HEK293 (cell line): Measurements from ENCODE around the gene FAM120B.
A peak's percentile ranks its signal among the peaks of the same experiment; 100 is the strongest.

ENCODE experiments used
- CTCF ChIA-PET: fragments of 350-600 bp; formaldehyde crosslinking; extraction: SDS; loops from one replicate; lab custom pipeline; 2021; ENCODE audit warnings: antibody characterized with exemption; lab: Yijun Ruan, JAX
- POLR2A ChIA-PET: fragments of 300-600 bp; formaldehyde crosslinking; extraction: SDS; loops from one replicate; lab custom pipeline; 2020; ENCODE audit warnings: antibody characterized with exemption, inconsistent platforms; lab: Yijun Ruan, JAX
- H3K27ac ChIP-seq: fragments of 200-500 bp; sonication (Bioruptor generic); 2 replicates; pipeline ENCODE4 v1.5.1; 2014; ENCODE audit warnings: low read depth, low read length, control low read depth, inconsistent platforms; ENCODE audit errors: extremely low read depth
- H3K36me3 ChIP-seq, 2 experiments: fragments of 200-500 bp in 1 of 2; sonication (Bioruptor generic) in 1 of 2; 1 replicate in 1 of 2; 2 replicates in 1 of 2; pipeline ENCODE4 v1.5.1; 2014 to 2017; ENCODE audit warnings: inconsistent platforms in 2 of 2, low read length in 2 of 2; ENCODE audit not compliant: control insufficient read depth in 2 of 2, insufficient read depth in 1 of 2
- H3K4me1 ChIP-seq: fragments of 200-500 bp; sonication (Bioruptor generic); 2 replicates; pipeline ENCODE4 v1.5.1; 2014; ENCODE audit warnings: mild to moderate bottlenecking, low read length, inconsistent platforms; ENCODE audit not compliant: control insufficient read depth, insufficient read depth
- H3K4me3 ChIP-seq: 2 replicates; pipeline ENCODE4 v1.5.1; 2011; ENCODE audit warnings: low read depth, mild to moderate bottlenecking, control low read depth, low read length, moderate library complexity
- H3K9me3 ChIP-seq: fragments of 200-500 bp; sonication (Bioruptor generic); 2 replicates; pipeline ENCODE4 v1.5.1; 2014; ENCODE audit warnings: low read depth, low read length, inconsistent platforms; ENCODE audit not compliant: control insufficient read depth, insufficient read depth
- BCL11B ChIP-seq: fragments of 450-650 bp; formaldehyde crosslinking; IDR thresholded peaks from 2 replicates; pipeline ENCODE4 v1.5.1; 2016; ENCODE audit warnings: low read depth, missing biosample characterization, missing genetic modification characterization
- HOXC10 ChIP-seq: sonication (generic); formaldehyde crosslinking; IDR thresholded peaks from 2 replicates; pipeline ENCODE4 v1.8.1; 2023; ENCODE audit warnings: mild to moderate bottlenecking, missing genetic modification reagents
- OSR2 ChIP-seq: fragments of 450-650 bp; formaldehyde crosslinking; IDR thresholded peaks from 2 replicates; pipeline ENCODE4 v1.5.1; 2016; ENCODE audit warnings: missing biosample characterization, missing genetic modification characterization
- ZNF501 ChIP-seq: fragments of 450-650 bp; formaldehyde crosslinking; IDR thresholded peaks from 2 replicates; pipeline ENCODE4 v1.5.1; 2016; ENCODE audit warnings: missing biosample characterization, missing genetic modification characterization
- ZNF514 ChIP-seq: fragments of 450-650 bp; formaldehyde crosslinking; IDR thresholded peaks from 2 replicates; pipeline ENCODE4 v1.5.1; 2016; ENCODE audit warnings: missing biosample characterization, missing genetic modification characterization
- ZNF585B ChIP-seq: fragments of 450-650 bp; formaldehyde crosslinking; IDR thresholded peaks from 2 replicates; pipeline ENCODE4 v1.5.1; 2016; ENCODE audit warnings: missing biosample characterization, missing genetic modification characterization
- ZNF629 ChIP-seq: fragments of 450-650 bp; formaldehyde crosslinking; IDR thresholded peaks from 2 replicates; pipeline ENCODE4 v1.5.1; 2017; ENCODE audit warnings: missing biosample characterization, missing genetic modification characterization
- ZXDB ChIP-seq: fragments of 450-650 bp; formaldehyde crosslinking; IDR thresholded peaks from 2 replicates; pipeline ENCODE4 v1.5.1; 2016; ENCODE audit warnings: missing biosample characterization, missing genetic modification characterization
- TF ChIP-seq, protein P1 (sequence below): fragments of 450-650 bp; formaldehyde crosslinking; IDR thresholded peaks from 2 replicates; pipeline ENCODE4 v1.5.1; 2017; ENCODE audit warnings: missing biosample characterization, mild to moderate bottlenecking, missing genetic modification characterization, moderate library complexity
- TF ChIP-seq, protein P2 (sequence below): fragments of 450-650 bp; formaldehyde crosslinking; IDR thresholded peaks from 2 replicates; pipeline ENCODE4 v1.5.1; 2016; ENCODE audit warnings: missing biosample characterization, missing genetic modification characterization
- TF ChIP-seq, protein P3 (sequence below): fragments of 450-650 bp; formaldehyde crosslinking; IDR thresholded peaks from 2 replicates; pipeline ENCODE4 v1.5.1; 2016; ENCODE audit warnings: missing biosample characterization, missing genetic modification characterization
- TF ChIP-seq, protein P4 (sequence below): fragments of 450-650 bp; formaldehyde crosslinking; IDR thresholded peaks from 2 replicates; pipeline ENCODE4 v1.5.1; 2016; ENCODE audit warnings: missing biosample characterization, missing genetic modification characterization
- TF ChIP-seq, protein P5 (sequence below): fragments of 450-650 bp; formaldehyde crosslinking; IDR thresholded peaks from 2 replicates; pipeline ENCODE4 v1.5.1; 2016; ENCODE audit warnings: missing biosample characterization, missing genetic modification characterization
- TF ChIP-seq, protein P6 (sequence below): fragments of 450-650 bp; formaldehyde crosslinking; IDR thresholded peaks from 2 replicates; pipeline ENCODE4 v1.5.1; 2016; ENCODE audit warnings: missing biosample characterization, missing genetic modification characterization

The FAM120B gene

DNA sequence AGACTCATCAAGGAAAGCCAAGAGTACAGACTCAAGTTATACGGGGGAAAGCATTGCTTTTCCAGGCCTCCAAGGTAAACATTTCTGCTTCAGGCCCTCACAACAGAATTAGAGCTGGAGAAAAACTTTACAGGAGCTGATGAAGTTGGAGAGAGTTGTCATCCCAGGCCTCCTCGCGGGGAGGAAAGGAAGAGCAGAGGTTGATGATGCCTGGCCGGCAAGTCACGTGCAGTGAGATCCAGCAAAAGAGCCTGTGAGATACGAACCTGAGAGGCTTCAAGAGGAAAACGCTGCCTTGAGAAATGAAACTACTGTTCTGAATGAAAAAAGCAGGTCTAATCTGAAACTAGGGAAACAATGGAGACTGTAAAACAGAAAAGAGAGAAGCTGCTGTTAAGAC is 122.9 kb downstream of the FAM120B start (continued):
- TF ChIP-seq, protein P1, sequence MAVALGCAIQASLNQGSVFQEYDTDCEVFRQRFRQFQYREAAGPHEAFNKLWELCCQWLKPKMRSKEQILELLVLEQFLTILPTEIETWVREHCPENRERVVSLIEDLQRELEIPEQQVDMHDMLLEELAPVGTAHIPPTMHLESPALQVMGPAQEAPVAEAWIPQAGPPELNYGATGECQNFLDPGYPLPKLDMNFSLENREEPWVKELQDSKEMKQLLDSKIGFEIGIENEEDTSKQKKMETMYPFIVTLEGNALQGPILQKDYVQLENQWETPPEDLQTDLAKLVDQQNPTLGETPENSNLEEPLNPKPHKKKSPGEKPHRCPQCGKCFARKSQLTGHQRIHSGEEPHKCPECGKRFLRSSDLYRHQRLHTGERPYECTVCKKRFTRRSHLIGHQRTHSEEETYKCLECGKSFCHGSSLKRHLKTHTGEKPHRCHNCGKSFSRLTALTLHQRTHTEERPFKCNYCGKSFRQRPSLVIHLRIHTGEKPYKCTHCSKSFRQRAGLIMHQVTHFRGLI (tag by site-specific recombination): no peak
- TF ChIP-seq, protein P2, sequence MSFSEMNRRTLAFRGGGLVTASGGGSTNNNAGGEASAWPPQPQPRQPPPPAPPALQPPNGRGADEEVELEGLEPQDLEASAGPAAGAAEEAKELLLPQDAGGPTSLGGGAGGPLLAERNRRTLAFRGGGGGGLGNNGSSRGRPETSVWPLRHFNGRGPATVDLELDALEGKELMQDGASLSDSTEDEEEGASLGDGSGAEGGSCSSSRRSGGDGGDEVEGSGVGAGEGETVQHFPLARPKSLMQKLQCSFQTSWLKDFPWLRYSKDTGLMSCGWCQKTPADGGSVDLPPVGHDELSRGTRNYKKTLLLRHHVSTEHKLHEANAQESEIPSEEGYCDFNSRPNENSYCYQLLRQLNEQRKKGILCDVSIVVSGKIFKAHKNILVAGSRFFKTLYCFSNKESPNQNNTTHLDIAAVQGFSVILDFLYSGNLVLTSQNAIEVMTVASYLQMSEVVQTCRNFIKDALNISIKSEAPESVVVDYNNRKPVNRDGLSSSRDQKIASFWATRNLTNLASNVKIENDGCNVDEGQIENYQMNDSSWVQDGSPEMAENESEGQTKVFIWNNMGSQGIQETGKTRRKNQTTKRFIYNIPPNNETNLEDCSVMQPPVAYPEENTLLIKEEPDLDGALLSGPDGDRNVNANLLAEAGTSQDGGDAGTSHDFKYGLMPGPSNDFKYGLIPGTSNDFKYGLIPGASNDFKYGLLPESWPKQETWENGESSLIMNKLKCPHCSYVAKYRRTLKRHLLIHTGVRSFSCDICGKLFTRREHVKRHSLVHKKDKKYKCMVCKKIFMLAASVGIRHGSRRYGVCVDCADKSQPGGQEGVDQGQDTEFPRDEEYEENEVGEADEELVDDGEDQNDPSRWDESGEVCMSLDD (tag by site-specific recombination): no peak
- TF ChIP-seq, protein P3, sequence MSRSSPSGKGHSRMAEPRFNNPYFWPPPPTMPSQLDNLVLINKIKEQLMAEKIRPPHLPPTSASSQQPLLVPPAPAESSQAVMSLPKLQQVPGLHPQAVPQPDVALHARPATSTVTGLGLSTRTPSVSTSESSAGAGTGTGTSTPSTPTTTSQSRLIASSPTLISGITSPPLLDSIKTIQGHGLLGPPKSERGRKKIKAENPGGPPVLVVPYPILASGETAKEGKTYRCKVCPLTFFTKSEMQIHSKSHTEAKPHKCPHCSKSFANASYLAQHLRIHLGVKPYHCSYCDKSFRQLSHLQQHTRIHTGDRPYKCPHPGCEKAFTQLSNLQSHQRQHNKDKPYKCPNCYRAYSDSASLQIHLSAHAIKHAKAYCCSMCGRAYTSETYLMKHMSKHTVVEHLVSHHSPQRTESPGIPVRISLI: no peak
- TF ChIP-seq, protein P4, sequence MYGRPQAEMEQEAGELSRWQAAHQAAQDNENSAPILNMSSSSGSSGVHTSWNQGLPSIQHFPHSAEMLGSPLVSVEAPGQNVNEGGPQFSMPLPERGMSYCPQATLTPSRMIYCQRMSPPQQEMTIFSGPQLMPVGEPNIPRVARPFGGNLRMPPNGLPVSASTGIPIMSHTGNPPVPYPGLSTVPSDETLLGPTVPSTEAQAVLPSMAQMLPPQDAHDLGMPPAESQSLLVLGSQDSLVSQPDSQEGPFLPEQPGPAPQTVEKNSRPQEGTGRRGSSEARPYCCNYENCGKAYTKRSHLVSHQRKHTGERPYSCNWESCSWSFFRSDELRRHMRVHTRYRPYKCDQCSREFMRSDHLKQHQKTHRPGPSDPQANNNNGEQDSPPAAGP (tag by site-specific recombination): no peak
- TF ChIP-seq, protein P5, sequence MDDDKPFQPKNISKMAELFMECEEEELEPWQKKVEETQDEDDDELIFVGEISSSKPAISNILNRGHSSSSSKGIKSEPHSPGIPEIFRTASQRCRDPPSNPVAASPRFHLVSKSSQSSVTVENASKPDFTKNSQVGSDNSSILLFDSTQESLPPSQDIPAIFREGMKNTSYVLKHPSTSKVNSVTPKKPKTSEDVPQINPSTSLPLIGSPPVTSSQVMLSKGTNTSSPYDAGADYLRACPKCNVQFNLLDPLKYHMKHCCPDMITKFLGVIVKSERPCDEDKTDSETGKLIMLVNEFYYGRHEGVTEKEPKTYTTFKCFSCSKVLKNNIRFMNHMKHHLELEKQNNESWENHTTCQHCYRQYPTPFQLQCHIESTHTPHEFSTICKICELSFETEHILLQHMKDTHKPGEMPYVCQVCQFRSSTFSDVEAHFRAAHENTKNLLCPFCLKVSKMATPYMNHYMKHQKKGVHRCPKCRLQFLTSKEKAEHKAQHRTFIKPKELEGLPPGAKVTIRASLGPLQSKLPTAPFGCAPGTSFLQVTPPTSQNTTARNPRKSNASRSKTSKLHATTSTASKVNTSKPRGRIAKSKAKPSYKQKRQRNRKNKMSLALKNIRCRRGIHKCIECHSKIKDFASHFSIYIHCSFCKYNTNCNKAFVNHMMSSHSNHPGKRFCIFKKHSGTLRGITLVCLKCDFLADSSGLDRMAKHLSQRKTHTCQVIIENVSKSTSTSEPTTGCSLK: no peak
- TF ChIP-seq OSR2 (tag by site-specific recombination) (no peak), BCL11B (tag by site-specific recombination) (no peak), ZNF629 (no peak), ZNF501 (tag by site-specific recombination) (no peak), ZNF514 (tag by site-specific recombination) (no peak), HOXC10 (CRISPR knock-in tag) (no peak)
- TF ChIP-seq, protein P6, sequence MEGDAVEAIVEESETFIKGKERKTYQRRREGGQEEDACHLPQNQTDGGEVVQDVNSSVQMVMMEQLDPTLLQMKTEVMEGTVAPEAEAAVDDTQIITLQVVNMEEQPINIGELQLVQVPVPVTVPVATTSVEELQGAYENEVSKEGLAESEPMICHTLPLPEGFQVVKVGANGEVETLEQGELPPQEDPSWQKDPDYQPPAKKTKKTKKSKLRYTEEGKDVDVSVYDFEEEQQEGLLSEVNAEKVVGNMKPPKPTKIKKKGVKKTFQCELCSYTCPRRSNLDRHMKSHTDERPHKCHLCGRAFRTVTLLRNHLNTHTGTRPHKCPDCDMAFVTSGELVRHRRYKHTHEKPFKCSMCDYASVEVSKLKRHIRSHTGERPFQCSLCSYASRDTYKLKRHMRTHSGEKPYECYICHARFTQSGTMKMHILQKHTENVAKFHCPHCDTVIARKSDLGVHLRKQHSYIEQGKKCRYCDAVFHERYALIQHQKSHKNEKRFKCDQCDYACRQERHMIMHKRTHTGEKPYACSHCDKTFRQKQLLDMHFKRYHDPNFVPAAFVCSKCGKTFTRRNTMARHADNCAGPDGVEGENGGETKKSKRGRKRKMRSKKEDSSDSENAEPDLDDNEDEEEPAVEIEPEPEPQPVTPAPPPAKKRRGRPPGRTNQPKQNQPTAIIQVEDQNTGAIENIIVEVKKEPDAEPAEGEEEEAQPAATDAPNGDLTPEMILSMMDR (tag by site-specific recombination): no peak

DNA sequence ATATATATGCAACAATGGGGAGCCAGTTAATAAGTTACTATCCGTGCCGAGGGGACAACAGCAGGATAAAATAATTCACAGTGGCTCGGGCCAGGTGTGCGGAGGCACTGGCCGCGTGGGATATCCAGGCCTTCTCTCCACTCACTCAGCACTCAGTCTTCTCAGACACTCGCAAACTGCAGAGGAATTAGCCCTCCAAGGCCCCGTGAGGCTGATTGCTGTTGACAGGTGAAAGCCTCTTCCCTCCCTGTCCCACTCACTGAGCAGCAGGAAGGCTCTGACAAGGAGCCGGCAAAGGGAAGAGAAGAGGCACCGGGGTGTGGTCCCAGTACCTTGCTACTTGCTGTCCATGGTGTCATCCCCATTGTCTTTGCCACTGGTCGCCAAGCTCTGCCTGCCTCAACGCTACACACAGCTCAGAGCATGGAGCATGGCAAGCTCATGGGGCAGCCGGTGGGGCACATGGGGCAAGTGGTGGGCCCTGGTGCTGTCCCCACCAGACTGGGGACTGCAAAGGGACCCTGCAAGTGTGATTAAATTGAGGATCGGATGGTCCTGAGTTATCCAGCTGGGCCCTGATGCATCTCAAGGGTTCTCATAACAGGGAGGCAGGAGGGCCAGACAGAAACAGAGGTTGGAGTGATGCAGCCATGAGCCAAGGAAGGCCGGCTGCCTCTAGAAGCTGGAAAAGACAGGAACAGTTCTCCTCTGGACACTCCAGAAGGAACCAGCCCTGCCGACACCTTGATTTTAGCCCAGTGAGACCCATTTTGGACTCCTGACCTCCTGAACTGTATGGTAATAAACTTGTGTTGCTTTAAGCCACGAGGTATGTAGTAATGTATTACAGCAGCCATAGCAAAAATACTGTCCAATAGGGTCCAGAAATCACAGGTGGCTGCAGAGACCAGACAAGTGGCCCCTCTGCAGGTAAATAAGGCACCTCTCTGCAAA is 126.9 kb downstream of the FAM120B start:
- TF ChIP-seq ZNF585B (tag by site-specific recombination) (peak; percentile 57), ZXDB (tag by site-specific recombination) (no peak)
- peaks cover 4% of the 10 kb centered on the region; the same call in 1 of the 2 replicates for H3K4me1 ChIP-seq
- no peaks in the 10 kb centered on the region for H3K9me3 ChIP-seq
- CTCF ChIA-PET: interaction anchor here (1.4 kb wide), 1 partner anchor 10 kb away, joined by 4 read pairs; no protein-coding TSS in a partner anchor
- H3K27ac ChIP-seq: no peak overlapping the region
- H3K4me3 ChIP-seq: no peak overlapping the region
- H3K36me3 ChIP-seq: no peaks in the 10 kb centered on the region
- POLR2A ChIA-PET: no interaction called here
